Measurements from ENCODE around the gene NCSTN.

Gene NCSTN

DNA sequence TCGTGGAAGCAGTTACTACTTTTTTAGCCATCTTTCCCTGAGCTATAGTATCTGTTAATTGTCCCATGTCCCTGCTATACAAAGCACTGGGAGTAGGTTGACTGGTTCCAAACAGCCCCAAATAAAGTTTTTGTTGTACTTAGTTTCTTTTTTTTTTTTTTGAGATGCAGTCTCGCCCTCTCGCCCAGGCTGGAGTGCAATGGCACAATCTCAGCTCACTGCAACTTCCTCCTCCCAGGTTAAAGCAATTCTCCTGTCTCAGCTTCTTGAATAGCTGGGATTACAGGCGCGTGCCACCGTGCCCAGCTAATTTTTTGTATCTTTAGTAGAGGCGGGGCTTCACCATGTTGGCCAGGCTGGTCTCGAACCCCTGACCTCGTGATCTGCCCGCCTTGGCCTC is 3.3 kb downstream of the NCSTN start:
- Histone ChIP-seq H3K27ac (peak overlapping the region in 8 of 21 experiments; percentile 0 to 76 (median 32)), H3K4me3 (no peak overlapping the region)

DNA sequence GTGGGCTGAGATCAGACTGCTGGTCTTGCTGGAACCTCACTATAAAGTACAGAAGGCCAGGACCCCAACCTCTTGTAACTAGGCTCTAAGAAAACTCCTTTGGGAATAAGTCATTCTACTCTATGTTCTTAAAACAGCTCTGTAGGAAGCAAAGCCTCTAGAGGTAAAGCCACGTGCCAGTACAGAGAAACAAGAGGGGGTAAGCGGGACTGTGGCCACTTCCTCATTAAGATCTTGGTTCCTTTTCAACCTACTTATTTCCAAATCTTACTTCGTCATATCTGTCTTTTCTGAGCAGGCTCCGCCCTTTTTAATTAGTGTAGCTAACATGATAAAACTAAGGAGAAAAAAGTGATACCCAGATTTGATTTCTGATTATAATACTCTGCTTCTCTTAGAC is 3.8 kb downstream of the NCSTN start:
- H3K27ac ChIP-seq = peak overlapping the region in 8 of 21 experiments; percentile 0 to 76 (median 32)
- H3K4me3 ChIP-seq = no peak overlapping the region

DNA sequence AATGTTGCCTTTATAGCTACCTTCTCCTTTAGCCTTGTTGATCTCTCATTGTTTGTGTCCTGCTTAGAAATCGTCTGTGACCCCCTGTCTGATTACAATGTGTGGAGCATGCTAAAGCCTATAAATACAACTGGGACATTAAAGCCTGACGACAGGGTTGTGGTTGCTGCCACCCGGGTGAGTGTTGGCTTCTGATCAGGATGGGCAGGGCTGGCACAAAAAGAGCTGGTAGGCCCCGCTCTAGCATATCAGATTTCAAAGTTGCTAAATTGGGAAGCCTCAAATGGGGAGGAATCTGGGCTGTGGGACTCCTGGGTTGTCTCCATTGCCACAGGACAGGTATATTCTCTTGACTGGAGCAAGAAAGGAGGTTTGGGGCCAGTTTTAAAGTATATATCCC is 8.4 kb downstream of the NCSTN start:
- no peak overlapping the region for H3K27ac ChIP-seq

DNA sequence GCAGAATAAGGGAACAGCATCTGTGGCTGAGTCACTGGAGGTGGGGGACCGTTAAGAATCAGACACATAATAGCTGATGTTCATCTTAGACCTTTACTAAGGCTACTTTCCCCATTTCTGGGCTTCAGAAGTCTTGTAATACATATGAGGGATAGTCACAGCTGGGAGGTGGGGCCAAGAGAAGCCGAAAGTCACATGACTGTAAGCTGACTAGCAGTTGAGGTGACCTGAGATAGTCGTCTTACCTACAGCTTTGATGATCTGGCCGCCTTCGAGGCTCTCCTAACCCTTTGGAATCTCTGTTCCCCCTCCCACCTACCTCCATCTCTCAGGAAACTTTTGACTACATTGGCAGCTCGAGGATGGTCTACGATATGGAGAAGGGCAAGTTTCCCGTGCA is 9.4 kb downstream of the NCSTN start:
- H3K4me3 ChIP-seq = no peak overlapping the region

More for the DNA sequence above, 8.4 kb downstream of the NCSTN start:
- H3K4me3 ChIP-seq = no peak overlapping the region

DNA sequence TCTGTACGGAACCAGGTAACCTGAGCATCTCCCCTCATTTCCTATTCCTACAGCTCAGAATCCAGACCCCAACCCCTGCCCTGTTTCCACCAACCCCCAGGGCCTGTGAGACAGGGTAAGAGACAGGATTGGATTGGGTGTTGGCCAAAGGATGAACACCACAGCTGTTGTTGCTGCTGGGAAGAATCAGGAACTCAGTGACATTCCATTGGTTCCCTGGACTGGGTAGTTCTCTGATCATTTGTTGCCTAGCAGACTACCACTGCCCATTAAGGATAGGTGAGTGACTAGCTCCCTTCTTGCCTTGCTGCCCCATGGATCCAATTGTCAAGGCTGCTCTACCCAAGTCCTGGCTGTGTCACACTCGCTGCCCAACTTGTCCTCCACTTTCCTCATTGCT is 10.0 kb downstream of the NCSTN start:
- Histone ChIP-seq H3K27ac (no peak overlapping the region), H3K4me3 (no peak overlapping the region)

More for the DNA sequence above, 9.4 kb downstream of the NCSTN start:
- H3K27ac ChIP-seq = no peak overlapping the region

DNA sequence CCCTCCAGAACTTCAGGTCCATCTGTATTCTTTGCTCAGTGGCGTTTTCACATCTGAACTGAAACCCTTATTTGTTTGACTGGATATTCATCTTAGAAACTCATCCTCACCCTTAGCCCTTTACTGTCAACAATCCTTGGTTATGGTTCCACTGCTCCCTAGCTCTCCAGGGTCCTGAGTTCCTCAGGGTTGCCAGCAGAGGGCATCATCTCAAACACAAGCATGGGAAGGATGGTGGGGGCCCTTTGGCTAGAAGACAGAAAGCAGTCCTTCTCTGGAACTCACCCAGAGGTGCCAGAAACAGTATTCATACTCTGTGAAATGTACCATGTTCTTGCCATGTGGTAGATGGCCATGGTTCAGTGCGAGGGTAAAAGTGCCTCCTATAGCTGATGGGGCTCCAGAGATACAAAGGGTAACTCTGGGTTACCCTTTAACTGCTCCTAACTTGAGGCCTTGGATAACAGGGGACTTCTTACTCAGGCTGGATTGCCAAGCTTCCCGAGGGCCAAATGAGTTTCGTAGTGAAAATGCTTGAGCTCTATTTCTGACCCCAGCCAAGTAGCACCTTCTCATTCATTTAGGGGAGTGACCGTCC is 11.3 kb downstream of the NCSTN start:
- Histone ChIP-seq H3K4me3 (no peak overlapping the region), H3K27ac (no peak overlapping the region)

DNA sequence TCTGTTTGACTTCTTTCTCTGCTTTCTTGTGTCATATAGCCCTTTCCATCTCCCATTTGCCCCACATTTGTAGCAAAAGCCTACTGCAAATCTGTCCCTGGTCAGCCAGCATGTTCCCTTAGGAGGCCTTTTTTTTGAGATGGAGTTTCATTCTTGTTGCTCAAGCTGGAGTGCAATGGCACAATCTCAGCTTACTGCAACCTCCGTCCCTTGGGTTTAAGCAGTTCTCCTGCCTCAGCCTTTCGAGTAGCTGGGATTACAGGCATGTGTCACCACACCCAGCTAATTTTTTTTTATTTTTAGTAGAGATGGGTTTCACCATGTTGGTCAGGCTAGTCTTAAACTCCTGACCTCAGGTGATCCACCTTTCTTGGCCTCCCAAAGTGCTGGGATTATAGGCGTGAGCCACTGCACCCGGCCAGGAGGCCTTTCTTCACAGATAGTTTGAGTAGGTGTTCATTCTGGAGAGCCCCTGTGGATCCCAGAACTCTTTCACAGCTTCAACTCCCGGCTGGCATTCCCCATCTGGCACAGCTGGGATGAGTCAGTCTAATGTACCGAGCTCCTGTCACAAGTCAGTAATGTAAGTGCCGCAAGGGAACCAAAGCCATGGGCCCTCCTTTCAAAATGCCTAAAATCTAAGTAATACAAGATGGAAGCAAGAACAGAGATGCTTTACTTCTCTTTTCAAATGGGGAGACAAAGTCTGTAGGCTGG is 14.3 kb downstream of the NCSTN start:
- no peak overlapping the region for H3K27ac ChIP-seq
- no peak overlapping the region for H3K4me3 ChIP-seq

DNA sequence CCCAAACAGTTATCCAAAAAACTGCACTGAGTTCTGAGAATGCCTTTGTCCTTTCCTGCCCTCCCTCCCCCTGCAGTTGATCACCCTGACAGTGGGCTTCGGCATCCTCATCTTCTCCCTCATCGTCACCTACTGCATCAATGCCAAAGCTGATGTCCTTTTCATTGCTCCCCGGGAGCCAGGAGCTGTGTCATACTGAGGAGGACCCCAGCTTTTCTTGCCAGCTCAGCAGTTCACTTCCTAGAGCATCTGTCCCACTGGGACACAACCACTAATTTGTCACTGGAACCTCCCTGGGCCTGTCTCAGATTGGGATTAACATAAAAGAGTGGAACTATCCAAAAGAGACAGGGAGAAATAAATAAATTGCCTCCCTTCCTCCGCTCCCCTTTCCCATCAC is 14.9 kb downstream of the NCSTN start:
- H3K27ac ChIP-seq = no peak overlapping the region
- H3K4me3 ChIP-seq = no peak overlapping the region

DNA sequence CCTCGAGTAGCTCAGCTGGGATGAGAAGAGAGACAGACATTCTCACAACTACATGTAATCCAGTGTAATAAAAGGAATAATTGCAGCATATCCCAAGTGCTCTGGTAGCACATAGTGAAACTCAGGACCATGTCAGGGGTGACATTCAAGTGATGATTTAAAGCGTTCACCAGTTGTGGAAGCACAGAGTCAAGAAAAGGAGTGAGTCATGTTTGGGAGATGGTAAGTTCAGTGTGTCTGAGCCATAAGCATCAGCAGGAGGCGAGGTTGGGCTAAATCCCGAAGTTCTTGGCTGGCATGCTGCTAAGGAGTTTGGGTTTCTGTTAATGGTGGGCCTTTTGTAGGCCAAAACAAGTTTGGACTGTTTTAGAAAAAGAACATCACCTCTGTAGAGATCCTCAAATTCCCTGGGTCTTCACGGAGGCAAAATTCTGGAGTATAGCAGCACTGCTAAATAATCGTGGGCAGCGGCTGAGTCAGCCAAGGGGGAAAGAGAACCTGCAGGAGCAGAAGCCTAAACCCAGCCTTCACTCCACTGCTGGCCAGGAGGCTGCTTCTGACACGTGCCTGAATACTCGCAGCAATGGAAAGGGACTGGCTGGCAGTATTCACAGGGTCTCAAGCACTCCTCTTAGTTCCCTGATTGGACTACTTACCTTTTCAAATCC is 16.5 kb downstream of the NCSTN start:
- no peak overlapping the region for H3K4me3 ChIP-seq
- H3K27ac ChIP-seq = no peak overlapping the region

DNA sequence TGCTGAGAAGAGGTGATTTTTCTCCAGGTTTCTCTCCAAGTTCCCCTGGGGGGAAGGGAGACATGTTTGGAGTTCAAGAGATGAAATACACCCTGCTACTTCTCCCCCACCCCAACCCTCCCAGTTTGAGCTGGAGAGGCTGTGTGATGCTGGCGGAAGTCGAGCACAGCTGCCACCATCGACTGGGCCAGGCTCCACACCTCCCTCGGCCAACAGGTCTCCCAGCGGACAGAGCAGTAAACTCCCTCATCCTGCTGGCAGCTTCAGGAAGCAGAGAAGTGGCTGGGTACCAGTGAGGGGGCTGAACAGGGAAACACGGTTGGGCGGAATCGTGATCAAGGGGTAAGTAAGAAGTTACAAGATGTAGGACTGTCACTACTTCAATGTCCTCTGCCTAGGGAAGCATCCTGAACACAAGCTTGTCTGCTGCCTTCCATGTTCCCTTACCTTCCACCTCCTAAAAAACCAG is 17.1 kb downstream of the NCSTN start:
- Histone ChIP-seq H3K4me3 (no peak overlapping the region), H3K27ac (no peak overlapping the region)

DNA sequence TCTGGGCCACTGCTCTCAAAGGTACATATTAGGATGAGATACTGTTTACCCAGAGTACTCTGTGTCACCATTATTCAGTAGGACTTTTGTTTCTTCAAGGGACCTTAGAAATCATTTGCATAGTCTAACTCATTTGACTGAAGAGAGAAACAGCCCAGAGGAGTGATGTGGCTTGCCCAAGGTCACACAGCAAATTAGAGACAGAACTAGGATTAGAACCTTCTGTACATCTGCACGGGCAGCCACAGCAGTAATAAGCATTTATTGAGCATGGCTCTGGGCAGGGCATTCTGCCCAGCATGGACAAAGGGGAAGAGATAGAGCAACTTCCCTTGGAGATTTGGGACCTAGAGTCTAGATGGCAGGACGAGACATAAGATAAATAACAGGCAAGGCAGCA is 18.0 kb downstream of the NCSTN start:
- H3K4me3 ChIP-seq = no peak overlapping the region
- H3K27ac ChIP-seq = no peak overlapping the region

DNA sequence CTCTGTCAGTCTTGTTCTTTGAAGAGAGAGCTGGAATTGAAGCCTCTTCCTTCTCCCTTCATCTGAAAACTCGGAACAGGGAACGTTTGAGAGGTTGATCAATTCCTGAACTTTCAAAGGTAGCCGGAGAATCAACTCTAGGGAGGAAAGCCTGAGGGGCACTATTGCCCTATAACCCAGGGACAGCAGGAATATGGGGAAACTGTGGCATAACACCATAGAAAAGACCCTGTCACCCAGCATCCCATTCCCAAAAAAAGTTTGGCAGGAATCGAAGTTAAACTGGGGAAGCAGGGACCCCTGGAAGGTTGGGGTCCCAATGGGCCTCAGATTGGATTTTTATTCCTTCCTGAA is 18.6 kb downstream of the NCSTN start:
- Histone ChIP-seq H3K27ac (no peak overlapping the region), H3K4me3 (no peak overlapping the region)

DNA sequence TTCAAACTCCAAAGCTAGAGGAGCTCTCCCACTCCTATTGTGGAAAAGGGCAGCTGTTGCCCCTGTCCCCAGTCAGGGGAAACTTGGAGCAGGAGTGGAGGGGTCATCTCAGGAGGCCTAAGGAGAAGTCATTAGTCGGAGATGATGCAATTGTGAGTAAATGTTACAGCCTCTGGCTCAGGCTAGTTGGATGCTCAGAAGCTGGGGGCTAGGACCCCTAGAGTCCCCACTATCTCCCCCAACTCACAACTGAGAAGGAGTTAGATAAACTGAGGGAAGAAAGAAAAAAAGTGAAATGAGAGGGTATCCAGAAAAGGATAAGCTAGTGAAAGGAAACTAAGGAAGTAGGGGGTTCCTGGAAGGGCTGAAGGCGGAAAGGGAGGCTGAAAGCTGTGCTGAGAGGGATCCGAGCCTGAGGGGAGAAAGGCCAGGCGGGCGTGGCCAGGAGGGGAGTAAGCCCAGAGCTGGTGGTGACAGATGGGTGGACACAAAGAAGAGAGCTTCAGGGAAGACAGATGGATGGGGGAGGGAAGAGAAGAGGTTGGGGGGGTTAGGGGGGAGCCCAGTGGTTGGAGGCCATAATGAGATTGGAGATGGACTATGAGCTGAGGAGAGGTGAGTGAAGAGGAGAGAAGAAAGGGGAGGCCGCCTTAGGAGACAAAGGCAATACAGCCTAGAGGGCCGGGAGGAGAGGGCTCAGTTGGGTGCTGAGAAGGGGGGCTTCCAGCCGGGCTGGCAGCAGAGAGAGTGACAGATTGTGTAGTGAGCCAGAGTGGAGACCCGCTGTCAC is 19.2 kb downstream of the NCSTN start:
- Histone ChIP-seq H3K4me3 (no peak overlapping the region), H3K27ac (no peak overlapping the region)

DNA sequence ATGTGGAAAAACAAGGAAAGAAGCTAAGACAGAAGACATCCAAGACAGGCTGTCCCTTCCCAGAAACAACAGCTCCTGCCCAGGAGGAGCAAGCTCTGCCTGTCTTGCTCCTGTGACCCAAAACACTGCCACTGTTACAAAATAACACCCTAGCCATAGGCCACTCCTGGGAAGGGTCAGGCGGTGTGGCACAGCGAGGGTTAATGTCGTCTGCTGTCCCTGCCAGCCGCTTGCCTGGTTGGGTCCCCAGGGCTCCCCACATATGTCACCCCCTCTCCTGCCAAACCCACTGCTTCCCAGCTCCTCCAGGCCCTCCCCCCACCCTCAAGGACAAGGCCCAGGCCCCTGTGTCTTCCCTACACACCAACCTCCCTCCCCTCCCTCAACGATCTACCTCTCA is 19.8 kb downstream of the NCSTN start:
- no peak overlapping the region for H3K27ac ChIP-seq

DNA sequence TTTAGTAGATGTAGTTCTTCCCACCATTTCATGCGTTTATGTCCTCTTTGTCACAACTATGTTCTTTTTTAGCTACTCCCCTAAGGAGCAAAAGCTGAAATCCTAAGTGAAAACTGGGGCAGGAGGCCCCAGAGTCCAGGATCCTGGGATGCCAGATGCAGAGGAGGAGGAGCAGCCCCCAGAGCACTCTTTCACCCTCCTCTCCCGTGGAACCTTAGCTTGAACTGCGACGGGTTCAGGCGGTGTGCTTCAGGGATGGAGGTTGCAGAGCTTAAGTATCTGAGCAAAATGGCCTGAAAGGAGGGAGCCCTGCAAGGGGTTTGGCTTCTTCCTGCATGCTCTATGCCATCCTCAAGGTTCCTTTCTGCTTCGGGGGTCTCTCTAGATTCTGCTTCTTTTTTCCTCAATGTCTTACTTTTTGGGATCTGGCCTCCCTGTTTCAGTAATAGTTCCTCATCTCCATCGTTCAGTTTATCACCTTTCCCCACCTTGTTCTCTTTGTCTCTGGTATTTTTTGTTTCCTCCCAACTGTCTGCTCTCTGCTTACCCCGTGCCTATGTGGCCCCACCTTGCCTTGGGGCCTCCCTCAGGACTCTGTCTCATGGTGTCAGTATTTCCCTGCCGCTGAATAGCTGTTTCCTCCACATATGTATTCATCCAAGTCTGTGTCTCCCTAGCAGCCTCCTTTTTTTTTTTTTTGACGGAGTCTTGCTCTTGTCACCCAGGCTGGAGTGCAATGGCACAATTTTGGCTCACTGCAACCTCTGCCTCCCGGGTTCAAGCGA is 21.0 kb downstream of the NCSTN start:
- Histone ChIP-seq H3K4me3 (no peak overlapping the region), H3K27ac (no peak overlapping the region)

More for the DNA sequence above, 19.8 kb downstream of the NCSTN start:
- H3K4me3 ChIP-seq = no peak overlapping the region

DNA sequence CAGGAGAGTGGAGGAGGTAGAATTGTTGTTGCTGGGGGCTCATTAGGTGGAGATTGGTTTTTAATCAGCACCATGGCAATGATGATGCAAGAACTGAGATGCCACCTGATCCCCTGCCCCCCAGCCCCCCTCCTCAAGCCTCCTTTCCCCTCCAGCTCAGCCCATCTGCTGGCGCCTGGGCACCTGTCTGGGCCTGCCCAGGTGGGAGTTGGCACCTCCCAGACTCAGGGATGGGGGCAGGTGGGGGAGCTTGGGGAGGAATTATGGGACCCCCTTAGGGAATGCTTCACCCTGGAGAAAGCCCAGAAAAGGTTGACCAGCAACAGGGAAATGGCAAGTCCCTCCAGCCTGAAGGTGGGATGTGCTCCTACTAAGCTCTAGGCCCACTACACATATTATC is 22.1 kb downstream of the NCSTN start:
- no peak overlapping the region for H3K4me3 ChIP-seq

DNA sequence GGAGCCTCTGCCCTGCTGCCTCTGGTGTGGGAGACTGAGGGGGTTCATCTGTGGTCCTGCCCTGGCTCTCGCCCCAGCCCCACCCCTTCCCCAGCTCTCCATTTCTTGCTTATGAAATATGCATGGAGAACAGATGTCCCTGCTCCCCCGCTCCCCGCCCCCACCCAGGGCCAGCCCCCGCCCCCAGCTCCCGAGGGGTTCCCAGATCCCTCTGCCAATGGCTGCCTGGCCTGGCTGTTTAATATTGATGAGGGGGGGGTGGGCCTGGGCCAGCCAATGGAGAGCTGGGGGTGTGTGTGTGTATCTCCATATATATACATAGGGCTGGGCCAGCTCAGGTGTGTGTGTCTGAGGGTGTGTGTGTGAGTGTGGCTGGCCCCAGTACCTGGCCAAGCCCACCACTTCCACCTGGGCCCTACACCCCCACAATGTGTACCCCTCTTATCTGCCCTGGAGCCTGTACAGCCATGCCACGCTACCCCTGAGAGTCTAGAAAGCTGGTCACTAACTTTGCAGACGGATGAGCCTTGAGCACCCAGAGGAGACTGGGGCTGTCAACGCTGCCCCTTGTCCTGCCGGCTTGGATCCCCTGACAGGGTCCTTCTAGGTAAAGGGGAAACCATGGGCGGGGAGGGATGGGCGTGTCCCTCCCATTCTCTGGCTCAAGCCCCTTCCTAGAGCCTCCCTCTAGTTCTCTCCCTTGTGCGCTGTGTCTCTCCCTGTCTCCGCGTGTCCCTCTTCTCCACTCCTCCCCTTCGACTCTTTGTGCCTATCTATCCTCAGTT is 23.7 kb downstream of the NCSTN start, which contains the start of gene NHLH1:
TSS of gene NHLH1 (plus strand) at position 341 of the 785 bp plus-strand sequence. CDS start 3,661 bp downstream, outside the sequence.
- Histone ChIP-seq H3K27ac (no peak within 1 kb of the TSS), H3K4me3 (no peak within 1 kb of the TSS)

More for the DNA sequence above, 22.1 kb downstream of the NCSTN start:
- no peak overlapping the region for H3K27ac ChIP-seq

DNA sequence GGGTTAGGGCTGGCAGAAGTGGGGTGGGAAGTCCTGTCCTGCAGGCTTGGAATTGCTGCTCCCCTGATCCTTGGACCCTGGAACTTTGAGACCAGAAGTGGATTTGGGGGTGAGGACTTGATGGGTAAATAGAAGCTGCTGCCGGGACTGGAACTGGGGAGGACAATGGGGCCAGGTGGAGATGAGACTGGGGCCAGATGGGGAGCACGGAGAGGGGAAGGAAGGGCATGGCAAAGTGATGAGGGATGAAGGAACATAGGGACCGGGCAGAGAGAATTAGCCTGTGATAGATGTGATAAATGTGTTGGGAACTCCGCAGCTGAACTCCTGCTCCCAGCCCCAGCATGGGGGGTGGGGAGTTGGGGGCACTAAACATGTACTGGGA is 24.3 kb downstream of the NCSTN start:
- H3K4me3 ChIP-seq = no peak overlapping the region
- H3K27ac ChIP-seq = no peak overlapping the region
